GM06990 (cell line): ENCODE data around the gene GPI.

Source experiments
- DNase-seq: peaks from one replicate; pipeline ENCODE4 v3.0.0-alpha.2; 2011; ENCODE audit not compliant: insufficient read length; ENCODE audit errors: extremely low read depth
- H3K27me3 ChIP-seq: replicated peaks from 2 replicates; pipeline ENCODE4 v1.6.0; 2011; ENCODE audit warnings: low read length; ENCODE audit not compliant: control insufficient read depth, insufficient read depth
- H3K36me3 ChIP-seq: 2 replicates; pipeline ENCODE4 v1.5.1; 2011; ENCODE audit warnings: low read length; ENCODE audit not compliant: control insufficient read depth, insufficient read depth
- H3K4me3 ChIP-seq: replicated peaks from 2 replicates; pipeline ENCODE4 v1.5.1; 2011; ENCODE audit warnings: low read depth, mild to moderate bottlenecking, control low read depth, low read length
- TF ChIP-seq, protein P1 (sequence below): IDR thresholded peaks from 2 replicates; pipeline ENCODE4 v1.5.1; 2011; ENCODE audit warnings: low read length, control low read depth, mild to moderate bottlenecking, inconsistent platforms; ENCODE audit not compliant: insufficient read depth, poor library complexity, severe bottlenecking

GPI gene

GRCh38 chr19:34426096-34426661, 61.2 kb downstream of the GPI start:
- Histone ChIP-seq H3K27me3 (no peaks in the 10 kb centered on the region), H3K36me3 (peaks cover 1% of the 10 kb centered on the region; the same call in 1 of the 2 replicates), H3K4me3 (no peak overlapping the region)
- no peak for DNase-seq
- TF ChIP-seq, protein P1, sequence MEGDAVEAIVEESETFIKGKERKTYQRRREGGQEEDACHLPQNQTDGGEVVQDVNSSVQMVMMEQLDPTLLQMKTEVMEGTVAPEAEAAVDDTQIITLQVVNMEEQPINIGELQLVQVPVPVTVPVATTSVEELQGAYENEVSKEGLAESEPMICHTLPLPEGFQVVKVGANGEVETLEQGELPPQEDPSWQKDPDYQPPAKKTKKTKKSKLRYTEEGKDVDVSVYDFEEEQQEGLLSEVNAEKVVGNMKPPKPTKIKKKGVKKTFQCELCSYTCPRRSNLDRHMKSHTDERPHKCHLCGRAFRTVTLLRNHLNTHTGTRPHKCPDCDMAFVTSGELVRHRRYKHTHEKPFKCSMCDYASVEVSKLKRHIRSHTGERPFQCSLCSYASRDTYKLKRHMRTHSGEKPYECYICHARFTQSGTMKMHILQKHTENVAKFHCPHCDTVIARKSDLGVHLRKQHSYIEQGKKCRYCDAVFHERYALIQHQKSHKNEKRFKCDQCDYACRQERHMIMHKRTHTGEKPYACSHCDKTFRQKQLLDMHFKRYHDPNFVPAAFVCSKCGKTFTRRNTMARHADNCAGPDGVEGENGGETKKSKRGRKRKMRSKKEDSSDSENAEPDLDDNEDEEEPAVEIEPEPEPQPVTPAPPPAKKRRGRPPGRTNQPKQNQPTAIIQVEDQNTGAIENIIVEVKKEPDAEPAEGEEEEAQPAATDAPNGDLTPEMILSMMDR = no peak

DNA sequence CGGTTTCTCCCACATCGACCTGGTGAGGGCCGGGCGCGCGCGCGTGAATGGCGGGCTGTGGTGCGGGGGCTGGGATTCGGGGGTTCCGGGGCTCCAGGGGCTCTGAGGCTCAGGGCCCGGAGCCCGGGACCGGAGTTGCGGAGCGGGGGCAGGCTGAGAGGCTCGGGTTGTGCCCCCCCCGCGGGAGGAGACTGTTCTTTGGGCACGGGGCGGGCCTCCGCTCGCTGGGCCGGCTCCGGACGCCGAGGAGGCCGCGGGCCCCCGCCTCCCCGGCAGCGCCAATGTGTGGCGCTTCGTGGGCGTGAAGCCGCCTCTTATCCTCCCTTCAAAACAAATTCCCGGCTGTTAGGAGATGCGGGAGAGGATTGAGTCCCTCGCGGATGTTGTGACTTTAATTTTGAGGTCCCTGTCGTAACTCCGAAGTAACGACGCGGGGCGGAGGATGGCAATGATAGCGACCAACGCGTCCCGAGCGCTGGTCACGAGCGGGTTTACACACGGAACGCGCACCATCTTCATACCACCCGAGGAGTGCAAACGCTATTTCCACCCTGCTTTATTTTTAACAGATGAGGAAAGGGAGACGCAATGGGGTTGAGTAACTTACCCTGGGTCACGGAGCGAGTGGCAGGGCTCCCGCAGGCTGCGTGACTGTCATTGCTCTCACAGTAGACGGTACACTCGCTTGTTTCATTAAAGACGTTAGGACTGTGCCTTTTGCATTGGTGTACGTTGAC, 63.7 kb downstream of the GPI start:
- Histone ChIP-seq H3K27me3 (no peaks in the 10 kb centered on the region), H3K4me3 (peak overlapping the region; percentile 80), H3K36me3 (peaks cover 1% of the 10 kb centered on the region)
- no peak for DNase-seq
- TF ChIP-seq, protein P1 = no peak

- H3K36me3 ChIP-seq = peaks cover 1% of the 10 kb centered on the region
Measured at GRCh38 chr19:34429553-34429952, 64.6 kb downstream of the GPI start.

DNA sequence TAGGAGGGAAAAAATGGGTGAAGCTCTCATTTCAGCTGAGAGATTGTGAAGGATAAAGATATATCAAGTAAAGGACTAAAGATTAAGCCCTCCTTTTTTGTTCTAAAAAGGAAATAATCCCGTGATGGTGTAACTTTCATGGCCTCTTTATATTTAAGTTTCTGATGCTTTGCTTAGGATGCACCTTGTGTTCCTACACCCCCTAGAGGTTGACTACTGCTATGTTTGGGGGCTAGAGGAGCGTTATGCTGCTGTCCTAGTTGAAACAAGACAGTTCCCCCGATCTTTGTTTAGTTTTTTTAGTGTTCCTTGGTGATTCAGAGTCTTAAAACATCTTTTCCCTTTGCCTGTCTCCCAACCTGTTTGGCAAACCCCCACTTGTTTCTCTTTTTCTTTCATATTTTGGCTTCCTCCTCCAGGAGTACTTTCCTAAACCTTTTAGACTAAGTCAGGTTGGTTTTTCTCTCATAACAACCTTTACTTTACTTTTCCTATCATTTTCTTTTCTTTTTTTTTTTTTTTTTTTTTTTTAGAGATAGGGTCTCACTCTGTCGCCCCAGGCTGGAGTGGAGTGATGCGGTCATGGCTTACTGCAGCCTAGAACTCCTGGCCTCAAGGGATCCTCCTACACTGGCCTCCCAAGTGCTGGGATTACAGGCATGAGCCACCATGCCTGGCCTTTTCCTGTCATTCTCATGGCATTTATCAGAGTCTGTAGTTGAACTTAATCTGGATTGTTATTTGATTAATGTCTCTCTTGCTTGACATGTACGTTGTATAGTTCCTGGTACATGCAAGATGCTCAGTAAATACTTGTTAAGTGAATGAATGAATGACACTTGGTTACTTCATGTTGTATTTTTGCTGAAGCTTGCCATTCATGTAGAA, 66.0 kb downstream of the GPI start:
- TF ChIP-seq, protein P1 = peak; percentile 86
- H3K4me3 ChIP-seq = peak overlapping the region; percentile 9; the same call in 1 of the 2 replicates
- DNase-seq = no peak
- peaks cover 3% of the 10 kb centered on the region for H3K36me3 ChIP-seq
- H3K27me3 ChIP-seq = no peaks in the 10 kb centered on the region

More at GRCh38 chr19:34429553-34429952, 64.6 kb downstream of the GPI start:
- DNase-seq = no peak
- TF ChIP-seq, protein P1 = no peak
- Histone ChIP-seq H3K4me3 (peak overlapping the region; percentile 80), H3K27me3 (no peaks in the 10 kb centered on the region)

DNA sequence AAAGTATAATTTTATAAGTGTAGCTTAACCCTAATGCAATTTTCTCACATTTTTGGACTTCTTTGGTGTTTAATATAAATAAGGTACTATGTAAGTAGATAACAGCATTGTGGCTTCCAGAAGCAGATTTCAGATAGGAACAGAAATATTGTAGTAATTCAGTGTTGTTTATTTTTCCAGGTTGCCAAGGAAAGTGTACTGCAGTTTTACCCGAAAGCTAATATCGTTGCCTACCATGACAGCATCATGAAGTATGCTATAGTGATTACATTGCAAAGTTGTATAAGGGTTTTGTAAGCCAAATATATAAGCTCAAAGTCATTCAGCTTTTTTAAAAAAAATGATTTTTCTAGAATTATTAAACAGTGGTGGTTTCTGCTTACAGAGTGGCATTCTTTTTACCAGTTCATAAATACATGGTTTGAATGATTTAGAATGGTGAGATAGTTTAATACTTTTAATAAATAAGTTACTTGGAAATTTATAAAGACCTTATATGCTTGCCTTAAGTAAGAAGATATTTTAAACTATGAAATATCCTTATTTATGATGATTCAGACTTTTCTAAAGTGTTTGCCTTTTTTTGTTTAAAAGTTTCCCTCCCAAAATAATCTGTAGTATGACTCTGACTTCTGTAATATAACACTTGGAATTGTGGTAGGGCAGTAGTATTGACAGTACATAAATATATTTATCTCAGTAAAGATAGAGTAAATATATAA, 66.8 kb downstream of the GPI start:
- H3K36me3 ChIP-seq = peaks cover 2% of the 10 kb centered on the region
- TF ChIP-seq, protein P1 = no peak

More for the DNA sequence above, 66.8 kb downstream of the GPI start:
- Histone ChIP-seq H3K27me3 (no peaks in the 10 kb centered on the region), H3K4me3 (no peak overlapping the region)
- no peak for DNase-seq
